ENCODE measurements around the gene DIDO1. TPM values are rescaled to one million over a fixed set of nuclear protein-coding genes. Genes with fewer than 3 reads are reported as not detected.

Gene DIDO1
- total and polyA plus RNA-seq, 2 of the 13 experiments (the other 11 are each of a cell fraction or from before 2014, with no cell fraction given), result 75.0 to 75.1 TPM

- TF ChIP-seq, protein P1, sequence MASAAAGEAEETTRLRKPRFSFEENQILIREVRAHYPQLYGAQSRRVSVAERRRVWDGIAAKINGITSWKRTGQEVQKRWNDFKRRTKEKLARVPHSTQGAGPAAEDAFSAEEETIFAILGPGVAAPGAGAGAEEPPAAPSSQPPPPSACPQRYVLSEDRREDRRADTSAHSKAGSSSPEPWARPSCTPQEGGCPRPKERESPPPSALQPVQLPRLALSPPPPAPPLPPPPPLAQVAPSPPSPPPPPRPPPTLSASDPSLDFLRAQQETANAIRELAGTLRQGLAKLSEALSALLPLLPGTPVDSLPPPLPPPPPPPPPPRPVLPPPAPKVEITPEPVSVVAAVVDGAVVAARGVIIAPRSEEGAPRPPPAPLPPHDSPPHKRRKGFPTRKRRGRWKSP (CRISPR knock-in tag; IDR thresholded peaks at IDR 0.05), result no peak
- TF ChIP-seq ZNF616 (CRISPR knock-in tag; IDR thresholded peaks at IDR 0.05; ENCODE audit: low read depth) (no peak), JUNB (CRISPR knock-in tag; IDR thresholded peaks at IDR 0.05; ENCODE audit: borderline replicate concordance) (no peak), KIAA2018 (CRISPR knock-in tag; IDR thresholded peaks at IDR 0.05; ENCODE audit: borderline replicate concordance) (no peak), POLR2G (IDR thresholded peaks at IDR 0.05; ENCODE audit: low read depth, low read length) (peak; percentile 29; the same call in 1 of the 2 replicates), NFATC3 (CRISPR knock-in tag; IDR thresholded peaks at IDR 0.05) (no peak), GABPB1 (CRISPR knock-in tag; IDR thresholded peaks at IDR 0.05) (peak; percentile 6; the same call in 1 of the 2 replicates), POLR2AphosphoS2 (IDR thresholded peaks at IDR 0.05; ENCODE audit: low read depth, low read length) (no peak), ZHX1 (CRISPR knock-in tag; IDR thresholded peaks at IDR 0.05; ENCODE audit: low read depth) (no peak), BORCS8-MEF2B (CRISPR knock-in tag; IDR thresholded peaks at IDR 0.05) (no peak), ZNF317 (CRISPR knock-in tag; IDR thresholded peaks at IDR 0.05) (no peak), ZNF543 (CRISPR knock-in tag; IDR thresholded peaks at IDR 0.05) (no peak), POLR2A (IDR thresholded peaks at IDR 0.05; ENCODE audit: insufficient read depth in 1 of 2, low read depth in 2 of 2, low read length in 2 of 2) (no peak), POGZ (CRISPR knock-in tag; IDR thresholded peaks at IDR 0.05) (no peak), NCOR1 (IDR thresholded peaks at IDR 0.05; ENCODE audit: borderline replicate concordance, low read length) (no peak)
- TF ChIP-seq, protein P2, sequence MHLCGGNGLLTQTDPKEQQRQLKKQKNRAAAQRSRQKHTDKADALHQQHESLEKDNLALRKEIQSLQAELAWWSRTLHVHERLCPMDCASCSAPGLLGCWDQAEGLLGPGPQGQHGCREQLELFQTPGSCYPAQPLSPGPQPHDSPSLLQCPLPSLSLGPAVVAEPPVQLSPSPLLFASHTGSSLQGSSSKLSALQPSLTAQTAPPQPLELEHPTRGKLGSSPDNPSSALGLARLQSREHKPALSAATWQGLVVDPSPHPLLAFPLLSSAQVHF (CRISPR knock-in tag; IDR thresholded peaks at IDR 0.05), result no peak
Measured at GRCh38 chr20:62840244-62841197, 85.8 kb downstream of the DIDO1 start (continued).

Measured in HepG2 (cell line).